ENCODE data around the gene CRB1.

CRB1 gene

DNA sequence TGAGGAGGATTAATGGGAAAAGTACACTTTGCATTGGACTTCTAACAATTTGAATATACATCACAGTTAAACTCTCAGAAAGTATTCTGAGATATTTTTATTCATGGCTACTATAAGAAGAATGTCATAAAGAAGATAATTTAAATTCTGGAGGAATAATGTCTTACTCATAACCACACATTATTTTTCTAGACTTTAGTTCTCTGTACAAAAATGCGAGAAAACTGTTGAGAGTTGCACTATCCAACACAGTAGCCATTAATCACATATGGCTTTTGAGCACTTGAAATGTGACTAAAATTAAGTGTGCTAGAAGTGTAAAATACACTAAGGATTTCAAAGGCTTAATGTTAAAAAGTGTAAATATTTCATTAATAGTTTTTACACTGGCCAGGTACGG lies 53.8 kb downstream of the CRB1 start:
- TF ChIP-seq, protein P1, sequence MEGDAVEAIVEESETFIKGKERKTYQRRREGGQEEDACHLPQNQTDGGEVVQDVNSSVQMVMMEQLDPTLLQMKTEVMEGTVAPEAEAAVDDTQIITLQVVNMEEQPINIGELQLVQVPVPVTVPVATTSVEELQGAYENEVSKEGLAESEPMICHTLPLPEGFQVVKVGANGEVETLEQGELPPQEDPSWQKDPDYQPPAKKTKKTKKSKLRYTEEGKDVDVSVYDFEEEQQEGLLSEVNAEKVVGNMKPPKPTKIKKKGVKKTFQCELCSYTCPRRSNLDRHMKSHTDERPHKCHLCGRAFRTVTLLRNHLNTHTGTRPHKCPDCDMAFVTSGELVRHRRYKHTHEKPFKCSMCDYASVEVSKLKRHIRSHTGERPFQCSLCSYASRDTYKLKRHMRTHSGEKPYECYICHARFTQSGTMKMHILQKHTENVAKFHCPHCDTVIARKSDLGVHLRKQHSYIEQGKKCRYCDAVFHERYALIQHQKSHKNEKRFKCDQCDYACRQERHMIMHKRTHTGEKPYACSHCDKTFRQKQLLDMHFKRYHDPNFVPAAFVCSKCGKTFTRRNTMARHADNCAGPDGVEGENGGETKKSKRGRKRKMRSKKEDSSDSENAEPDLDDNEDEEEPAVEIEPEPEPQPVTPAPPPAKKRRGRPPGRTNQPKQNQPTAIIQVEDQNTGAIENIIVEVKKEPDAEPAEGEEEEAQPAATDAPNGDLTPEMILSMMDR (conservative IDR thresholded peaks at IDR 0.05; ENCODE audit: low read depth, low read length) = no peak
- no peak for DNase-seq (ENCODE audit: low read depth)
- H3K4me3 ChIP-seq (ENCODE audit: low read depth, low read length) = no peak overlapping the region

DNA sequence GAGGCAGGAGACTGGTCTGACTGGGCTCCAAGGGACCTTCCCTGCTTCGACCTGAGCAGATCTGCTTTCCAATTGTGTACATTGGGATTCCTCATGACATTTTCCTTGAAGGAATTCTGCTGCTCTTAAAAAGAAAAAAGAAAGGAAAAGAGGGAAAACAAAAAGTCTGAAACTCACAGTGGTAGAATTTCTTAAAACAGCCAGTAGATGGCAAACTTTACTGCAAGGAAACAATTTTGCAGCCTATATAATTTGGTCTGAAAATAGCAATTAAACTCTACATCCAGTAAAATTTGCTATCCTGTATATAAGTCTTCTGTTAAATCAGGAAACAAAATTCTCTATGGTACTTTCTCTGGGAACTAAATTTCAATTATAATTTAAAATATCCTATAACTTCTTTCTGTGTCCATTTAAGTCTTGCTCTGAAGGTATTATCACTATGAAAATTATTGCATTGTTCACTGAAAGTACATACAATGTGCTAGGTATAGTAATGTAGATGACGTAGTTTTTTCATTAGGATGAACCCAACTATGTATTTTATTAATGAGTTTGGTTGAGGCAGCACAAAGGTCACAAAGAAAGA lies 59.8 kb downstream of the CRB1 start:
- TF ChIP-seq, protein P1 (conservative IDR thresholded peaks at IDR 0.05; ENCODE audit: low read depth, low read length) = peak; percentile 60
- no peak overlapping the region for H3K4me3 ChIP-seq (ENCODE audit: low read depth, low read length)
- DNase-seq (ENCODE audit: low read depth) = peak; percentile 42

DNA sequence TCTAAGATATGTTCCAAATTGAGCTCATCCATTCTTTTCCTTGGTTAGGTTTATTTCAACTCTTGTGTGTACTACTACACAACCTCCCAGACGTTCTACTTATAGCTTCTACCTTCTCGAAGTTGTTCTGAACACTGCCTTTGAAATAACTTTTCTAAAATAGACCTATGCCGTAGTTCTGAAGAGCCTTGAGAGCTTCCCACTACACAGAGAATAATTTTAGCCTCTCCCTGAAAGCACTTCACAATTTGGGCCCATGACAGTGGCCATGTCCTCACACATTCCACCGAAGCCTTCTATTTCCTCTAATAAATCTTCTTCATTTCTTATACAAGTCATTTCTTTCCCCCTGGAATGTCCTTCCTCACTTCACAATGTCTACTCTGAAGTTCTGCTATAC lies 62.2 kb downstream of the CRB1 start:
- no peak overlapping the region for H3K4me3 ChIP-seq (ENCODE audit: low read depth, low read length)
- TF ChIP-seq, protein P1 (conservative IDR thresholded peaks at IDR 0.05; ENCODE audit: low read depth, low read length) = no peak
- DNase-seq (ENCODE audit: low read depth) = no peak

DNA sequence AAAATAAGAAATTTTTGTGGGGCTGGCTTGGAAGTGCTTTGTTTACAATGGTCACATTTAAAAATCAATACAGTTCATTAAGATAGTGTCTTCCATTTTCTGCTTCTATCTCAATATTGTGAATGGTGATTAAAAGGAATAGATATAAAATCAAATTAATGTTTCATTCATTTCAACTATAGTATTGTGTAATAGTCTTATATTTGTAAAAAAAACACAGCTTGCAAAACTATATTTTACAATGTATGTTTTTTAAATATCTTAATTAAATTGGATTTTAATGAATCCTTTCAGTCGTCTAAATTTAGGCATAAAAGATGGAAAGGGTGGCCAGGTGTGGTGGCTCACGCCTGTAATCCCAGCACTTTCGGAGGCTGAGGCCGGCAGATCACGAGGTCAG lies 63.5 kb downstream of the CRB1 start:
- no peak overlapping the region for H3K4me3 ChIP-seq (ENCODE audit: low read depth, low read length)
- TF ChIP-seq, protein P1 (conservative IDR thresholded peaks at IDR 0.05; ENCODE audit: low read depth, low read length) = no peak
- no peak for DNase-seq (ENCODE audit: low read depth)

DNA sequence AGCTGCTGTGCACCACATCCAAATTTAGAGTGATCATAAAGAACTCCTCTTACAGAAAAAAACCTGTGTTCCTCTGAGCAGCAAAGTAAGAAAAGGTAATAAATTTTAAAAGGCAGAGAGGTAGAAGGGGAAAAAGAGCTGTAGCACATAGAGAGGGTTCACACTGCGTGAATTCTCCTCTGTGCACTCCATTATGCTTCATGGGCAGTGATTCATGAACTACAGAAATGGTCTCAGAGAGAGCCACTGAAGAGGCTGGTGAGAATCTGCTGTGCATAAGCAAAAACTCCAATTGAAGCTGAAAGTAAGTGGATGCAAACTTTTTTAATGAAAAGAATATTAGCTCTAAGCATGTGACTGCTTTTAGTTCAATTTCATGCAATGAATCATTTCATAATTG lies 65.0 kb downstream of the CRB1 start:
- TF ChIP-seq, protein P1 (conservative IDR thresholded peaks at IDR 0.05; ENCODE audit: low read depth, low read length) = no peak
- no peak for DNase-seq (ENCODE audit: low read depth)
- no peak overlapping the region for H3K4me3 ChIP-seq (ENCODE audit: low read depth, low read length)

DNA sequence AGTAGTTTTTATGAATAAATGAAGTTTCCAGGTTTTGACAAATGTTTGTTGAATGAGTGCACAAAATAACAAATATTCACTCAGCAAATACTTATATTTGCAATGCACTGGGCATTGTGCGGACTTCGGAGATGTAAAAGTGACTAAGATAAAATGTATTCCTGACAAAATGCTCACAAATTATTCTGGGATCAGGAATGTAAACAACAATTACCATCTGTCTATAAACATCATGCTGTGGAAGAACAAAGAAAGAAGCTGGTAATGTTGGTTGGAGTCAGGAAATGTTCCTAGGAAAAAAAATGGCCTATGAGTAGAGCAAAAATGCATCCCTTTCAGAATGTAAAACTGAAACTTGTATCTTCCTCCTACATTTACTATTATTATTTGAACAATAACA lies 68.5 kb downstream of the CRB1 start:
- TF ChIP-seq, protein P1 (conservative IDR thresholded peaks at IDR 0.05; ENCODE audit: low read depth, low read length) = no peak
- H3K4me3 ChIP-seq (ENCODE audit: low read depth, low read length) = no peak overlapping the region
- DNase-seq (ENCODE audit: low read depth) = no peak

All from choroid plexus epithelial cell (primary cell).